Neural cell (in vitro differentiated cells): ENCODE data around the gene C22orf39.

Experiments used
- CTCF ChIP-seq: fragments of 450-650 bp; IDR thresholded peaks from 2 replicates; pipeline ENCODE4 v1.5.1; 2014; ENCODE audit warnings: antibody characterized with exemption, mild to moderate bottlenecking, moderate library complexity; ENCODE audit not compliant: poor library complexity, severe bottlenecking
- EP300 ChIP-seq: fragments of 450-650 bp; conservative IDR thresholded peaks from 2 replicates; pipeline ENCODE4 v1.6.1; 2014; ENCODE audit warnings: antibody characterized with exemption, mild to moderate bottlenecking, moderate library complexity; ENCODE audit not compliant: poor library complexity, severe bottlenecking
- EZH2 ChIP-seq: fragments of 200-600, 300-800 bp; shearing (Covaris generic), sonication (generic); IDR thresholded peaks from 2 replicates; pipeline ENCODE4 v1.6.1; 2014; ENCODE audit warnings: antibody characterized with exemption, low read length, borderline replicate concordance, mild to moderate bottlenecking; ENCODE audit not compliant: insufficient read depth, poor library complexity, severe bottlenecking
- POLR2AphosphoS5 ChIP-seq: IDR thresholded peaks from 2 replicates; pipeline ENCODE4 v1.6.1; 2012
- RAD21 ChIP-seq: fragments of 450-650 bp; conservative IDR thresholded peaks from 2 replicates; pipeline ENCODE4 v1.6.1; 2014; ENCODE audit warnings: antibody characterized with exemption, mild to moderate bottlenecking, moderate library complexity
- REST ChIP-seq: IDR thresholded peaks from 2 replicates; pipeline ENCODE4 v1.6.1; 2012; ENCODE audit warnings: borderline replicate concordance
- TAF1 ChIP-seq: IDR thresholded peaks from 2 replicates; pipeline ENCODE4 v1.6.1; 2012; ENCODE audit warnings: low read depth

GRCh38 chr22:19488884-19489843, 41.7 kb upstream of the C22orf39 start:
- TF ChIP-seq CTCF: peak; percentile 37
- TF ChIP-seq REST: no peak
- TF ChIP-seq POLR2AphosphoS5: no peak
- no peak for TF ChIP-seq EP300
- no peak for TF ChIP-seq EZH2
- no peak for TF ChIP-seq TAF1
- peak; percentile 27 for TF ChIP-seq RAD21
